SK-N-SH (cell line): ENCODE results near the gene PHKB.

Experiments used
- EP300 ChIP-seq, 2 experiments: IDR thresholded peaks; 2 replicates each; pipeline versions ENCODE4 v1.4.0 to v1.6.1; 2012; ENCODE audit warnings: borderline replicate concordance in 1 of 2, low read depth in 1 of 2, low read length in 1 of 2
- EZH2phosphoT487 ChIP-seq: fragments of 200-600 bp; sonication (generic); IDR thresholded peaks from 2 replicates; pipeline ENCODE4 v1.6.1; 2017; ENCODE audit warnings: low read depth, mixed run types, mild to moderate bottlenecking, antibody characterized with exemption, moderate library complexity, borderline replicate concordance
- GABPA ChIP-seq: IDR thresholded peaks from 2 replicates; pipeline ENCODE4 v1.4.0; 2012; ENCODE audit warnings: low read depth, mild to moderate bottlenecking
- JUND ChIP-seq: IDR thresholded peaks from 2 replicates; pipeline ENCODE4 v1.4.0; 2012
- NRF1 ChIP-seq: IDR thresholded peaks from 2 replicates; pipeline ENCODE4 v1.6.1; 2012; ENCODE audit warnings: low read depth, mild to moderate bottlenecking, low read length
- POLR2AphosphoS5 ChIP-seq: IDR thresholded peaks from 2 replicates; pipeline ENCODE4 v1.6.1; 2012; ENCODE audit warnings: low read depth, low read length
- RAD21 ChIP-seq: IDR thresholded peaks from 2 replicates; pipeline ENCODE4 v1.6.1; 2012; ENCODE audit warnings: mild to moderate bottlenecking, low read length
- SIN3A ChIP-seq: IDR thresholded peaks from 2 replicates; pipeline ENCODE4 v1.6.1; 2012; ENCODE audit warnings: low read depth, mild to moderate bottlenecking, low read length, moderate library complexity, borderline replicate concordance
- TAF1 ChIP-seq: IDR thresholded peaks from 2 replicates; pipeline ENCODE4 v1.6.1; 2012; ENCODE audit warnings: low read depth, mild to moderate bottlenecking, low read length, moderate library complexity, borderline replicate concordance
- TF ChIP-seq, protein P1 (sequence below): IDR thresholded peaks from 2 replicates; pipeline ENCODE4 v1.4.0; 2012; ENCODE audit warnings: low read depth
- TF ChIP-seq, protein P2 (sequence below): IDR thresholded peaks from 2 replicates; pipeline ENCODE4 v1.4.0; 2012; ENCODE audit warnings: low read depth, borderline replicate concordance
- TF ChIP-seq, protein P3 (sequence below): fragments of 200-600 bp; sonication (generic); IDR thresholded peaks from 2 replicates; pipeline ENCODE4 v1.6.1; 2017; ENCODE audit warnings: antibody characterized with exemption, mild to moderate bottlenecking, moderate library complexity

DNA sequence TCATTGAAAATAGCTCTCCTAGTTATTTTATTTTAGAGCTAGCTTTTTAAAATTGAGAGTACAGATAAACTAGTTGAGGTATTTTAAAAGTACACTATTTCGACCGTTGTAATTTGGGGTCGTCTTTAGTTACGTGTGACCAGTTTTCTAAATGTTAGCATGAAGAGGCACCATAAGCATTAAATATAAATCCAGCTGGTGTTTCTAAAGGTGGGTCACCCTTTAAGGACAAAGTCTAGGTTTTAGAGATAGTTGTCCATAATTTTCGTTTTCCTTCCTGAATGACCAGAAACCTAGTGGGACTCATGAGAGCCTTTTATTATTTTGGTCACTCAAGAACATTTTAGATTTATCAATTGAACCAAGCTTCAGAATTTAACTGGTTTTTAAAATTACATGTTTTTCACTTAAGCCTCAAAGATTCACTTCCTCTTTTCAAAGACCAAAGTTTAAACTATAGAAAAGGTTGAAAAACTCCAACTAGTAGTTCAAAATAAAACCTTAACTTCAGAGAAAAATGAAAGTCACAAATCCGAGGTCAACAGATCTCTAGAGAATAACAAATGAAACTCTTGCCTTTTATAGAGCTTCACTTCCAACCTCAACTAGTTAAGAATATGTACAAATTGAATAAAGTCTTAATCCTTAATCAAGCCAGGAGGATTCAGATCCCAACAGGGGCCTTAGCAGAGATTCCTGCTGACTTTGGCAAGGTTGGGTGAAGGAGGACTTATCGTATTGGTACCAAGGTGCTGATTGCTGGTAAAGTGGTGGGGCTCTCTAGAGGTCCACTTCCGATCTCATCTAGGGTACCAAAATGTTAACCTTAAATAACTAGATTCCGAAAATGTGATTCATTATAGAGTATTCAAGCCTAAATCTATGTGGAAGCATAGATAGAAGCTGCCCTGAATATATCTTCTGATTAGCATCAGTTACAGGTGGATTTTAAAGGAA, 32.5 kb downstream of the PHKB start:
- TF ChIP-seq EP300 (IDR thresholded peaks at IDR 0.05; ENCODE audit: borderline replicate concordance in 1 of 2, low read depth in 1 of 2, low read length in 1 of 2): no peak
- TF ChIP-seq, protein P1, sequence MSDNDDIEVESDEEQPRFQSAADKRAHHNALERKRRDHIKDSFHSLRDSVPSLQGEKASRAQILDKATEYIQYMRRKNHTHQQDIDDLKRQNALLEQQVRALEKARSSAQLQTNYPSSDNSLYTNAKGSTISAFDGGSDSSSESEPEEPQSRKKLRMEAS: no peak
- TF ChIP-seq, protein P2, sequence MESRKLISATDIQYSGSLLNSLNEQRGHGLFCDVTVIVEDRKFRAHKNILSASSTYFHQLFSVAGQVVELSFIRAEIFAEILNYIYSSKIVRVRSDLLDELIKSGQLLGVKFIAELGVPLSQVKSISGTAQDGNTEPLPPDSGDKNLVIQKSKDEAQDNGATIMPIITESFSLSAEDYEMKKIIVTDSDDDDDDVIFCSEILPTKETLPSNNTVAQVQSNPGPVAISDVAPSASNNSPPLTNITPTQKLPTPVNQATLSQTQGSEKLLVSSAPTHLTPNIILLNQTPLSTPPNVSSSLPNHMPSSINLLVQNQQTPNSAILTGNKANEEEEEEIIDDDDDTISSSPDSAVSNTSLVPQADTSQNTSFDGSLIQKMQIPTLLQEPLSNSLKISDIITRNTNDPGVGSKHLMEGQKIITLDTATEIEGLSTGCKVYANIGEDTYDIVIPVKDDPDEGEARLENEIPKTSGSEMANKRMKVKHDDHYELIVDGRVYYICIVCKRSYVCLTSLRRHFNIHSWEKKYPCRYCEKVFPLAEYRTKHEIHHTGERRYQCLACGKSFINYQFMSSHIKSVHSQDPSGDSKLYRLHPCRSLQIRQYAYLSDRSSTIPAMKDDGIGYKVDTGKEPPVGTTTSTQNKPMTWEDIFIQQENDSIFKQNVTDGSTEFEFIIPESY: no peak
- TF ChIP-seq, protein P3, sequence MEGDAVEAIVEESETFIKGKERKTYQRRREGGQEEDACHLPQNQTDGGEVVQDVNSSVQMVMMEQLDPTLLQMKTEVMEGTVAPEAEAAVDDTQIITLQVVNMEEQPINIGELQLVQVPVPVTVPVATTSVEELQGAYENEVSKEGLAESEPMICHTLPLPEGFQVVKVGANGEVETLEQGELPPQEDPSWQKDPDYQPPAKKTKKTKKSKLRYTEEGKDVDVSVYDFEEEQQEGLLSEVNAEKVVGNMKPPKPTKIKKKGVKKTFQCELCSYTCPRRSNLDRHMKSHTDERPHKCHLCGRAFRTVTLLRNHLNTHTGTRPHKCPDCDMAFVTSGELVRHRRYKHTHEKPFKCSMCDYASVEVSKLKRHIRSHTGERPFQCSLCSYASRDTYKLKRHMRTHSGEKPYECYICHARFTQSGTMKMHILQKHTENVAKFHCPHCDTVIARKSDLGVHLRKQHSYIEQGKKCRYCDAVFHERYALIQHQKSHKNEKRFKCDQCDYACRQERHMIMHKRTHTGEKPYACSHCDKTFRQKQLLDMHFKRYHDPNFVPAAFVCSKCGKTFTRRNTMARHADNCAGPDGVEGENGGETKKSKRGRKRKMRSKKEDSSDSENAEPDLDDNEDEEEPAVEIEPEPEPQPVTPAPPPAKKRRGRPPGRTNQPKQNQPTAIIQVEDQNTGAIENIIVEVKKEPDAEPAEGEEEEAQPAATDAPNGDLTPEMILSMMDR: no peak
- TF ChIP-seq NRF1: no peak
- no peak for TF ChIP-seq JUND
- TF ChIP-seq TAF1: no peak
- no peak for TF ChIP-seq SIN3A
- no peak for TF ChIP-seq EZH2phosphoT487
- no peak for TF ChIP-seq POLR2AphosphoS5
- TF ChIP-seq RAD21: no peak
- no peak for TF ChIP-seq GABPA
